Gastroesophageal sphincter (tissue), 3 donors: ENCODE measurements around the gene DCDC1.

Source experiments
- POLR2A ChIP-seq, 2 donors: fragments of 450-650 bp; IDR thresholded peaks; one replicate each; pipeline ENCODE4 v1.6.1; 2017; ENCODE audit warnings: antibody characterized with exemption in 2 of 2, mild to moderate bottlenecking in 2 of 2, moderate library complexity in 1 of 2
- POLR2AphosphoS5 ChIP-seq: sonication (generic); formaldehyde crosslinking; IDR thresholded peaks from one replicate; pipeline ENCODE4 v1.6.1; 2017; ENCODE audit warnings: antibody characterized with exemption
- TF ChIP-seq, protein P1 (sequence below), 4 experiments: fragments of 200-600 bp in 2 of 4; fragments of 450-650 bp in 2 of 4; sonication (generic) in 1 of 4; IDR thresholded peaks; one replicate each; pipeline ENCODE4 v1.5.1; 2017 to 2019; ENCODE audit warnings: antibody characterized with exemption in 4 of 4, mild to moderate bottlenecking in 2 of 4, moderate library complexity in 2 of 4

DNA sequence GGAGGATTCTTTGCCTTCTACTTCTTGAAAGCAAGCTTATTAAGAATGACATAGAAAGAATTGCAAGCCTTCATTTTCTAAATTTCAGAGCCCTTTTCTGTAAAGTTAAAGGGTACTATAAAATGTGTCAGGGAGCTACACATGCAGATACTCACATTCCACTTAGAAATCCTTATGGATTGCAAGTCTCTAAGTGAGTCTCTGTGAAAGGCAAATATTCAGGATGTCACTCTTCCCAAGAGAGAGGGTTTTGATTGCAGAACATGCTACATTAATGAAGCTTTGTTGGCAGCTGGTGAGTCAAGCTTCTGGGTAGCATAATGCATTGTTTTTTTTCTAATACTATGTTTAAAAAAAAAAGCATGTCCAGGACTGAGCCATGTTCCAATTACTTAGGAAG lies 369.2 kb downstream of the DCDC1 start:
- TF ChIP-seq POLR2A (IDR thresholded peaks at IDR 0.05) (no peak), POLR2AphosphoS5 (no peak)
- TF ChIP-seq, protein P1, sequence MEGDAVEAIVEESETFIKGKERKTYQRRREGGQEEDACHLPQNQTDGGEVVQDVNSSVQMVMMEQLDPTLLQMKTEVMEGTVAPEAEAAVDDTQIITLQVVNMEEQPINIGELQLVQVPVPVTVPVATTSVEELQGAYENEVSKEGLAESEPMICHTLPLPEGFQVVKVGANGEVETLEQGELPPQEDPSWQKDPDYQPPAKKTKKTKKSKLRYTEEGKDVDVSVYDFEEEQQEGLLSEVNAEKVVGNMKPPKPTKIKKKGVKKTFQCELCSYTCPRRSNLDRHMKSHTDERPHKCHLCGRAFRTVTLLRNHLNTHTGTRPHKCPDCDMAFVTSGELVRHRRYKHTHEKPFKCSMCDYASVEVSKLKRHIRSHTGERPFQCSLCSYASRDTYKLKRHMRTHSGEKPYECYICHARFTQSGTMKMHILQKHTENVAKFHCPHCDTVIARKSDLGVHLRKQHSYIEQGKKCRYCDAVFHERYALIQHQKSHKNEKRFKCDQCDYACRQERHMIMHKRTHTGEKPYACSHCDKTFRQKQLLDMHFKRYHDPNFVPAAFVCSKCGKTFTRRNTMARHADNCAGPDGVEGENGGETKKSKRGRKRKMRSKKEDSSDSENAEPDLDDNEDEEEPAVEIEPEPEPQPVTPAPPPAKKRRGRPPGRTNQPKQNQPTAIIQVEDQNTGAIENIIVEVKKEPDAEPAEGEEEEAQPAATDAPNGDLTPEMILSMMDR (IDR thresholded peaks at IDR 0.05) = no peak
